ENCODE results near the gene MBD3L5. TPM values are rescaled to one million over a fixed set of nuclear protein-coding genes. Genes with fewer than 3 reads are reported as not detected.

Gene MBD3L5
- total RNA-seq, 1 experiment from 2014 or later: not detected

DNA sequence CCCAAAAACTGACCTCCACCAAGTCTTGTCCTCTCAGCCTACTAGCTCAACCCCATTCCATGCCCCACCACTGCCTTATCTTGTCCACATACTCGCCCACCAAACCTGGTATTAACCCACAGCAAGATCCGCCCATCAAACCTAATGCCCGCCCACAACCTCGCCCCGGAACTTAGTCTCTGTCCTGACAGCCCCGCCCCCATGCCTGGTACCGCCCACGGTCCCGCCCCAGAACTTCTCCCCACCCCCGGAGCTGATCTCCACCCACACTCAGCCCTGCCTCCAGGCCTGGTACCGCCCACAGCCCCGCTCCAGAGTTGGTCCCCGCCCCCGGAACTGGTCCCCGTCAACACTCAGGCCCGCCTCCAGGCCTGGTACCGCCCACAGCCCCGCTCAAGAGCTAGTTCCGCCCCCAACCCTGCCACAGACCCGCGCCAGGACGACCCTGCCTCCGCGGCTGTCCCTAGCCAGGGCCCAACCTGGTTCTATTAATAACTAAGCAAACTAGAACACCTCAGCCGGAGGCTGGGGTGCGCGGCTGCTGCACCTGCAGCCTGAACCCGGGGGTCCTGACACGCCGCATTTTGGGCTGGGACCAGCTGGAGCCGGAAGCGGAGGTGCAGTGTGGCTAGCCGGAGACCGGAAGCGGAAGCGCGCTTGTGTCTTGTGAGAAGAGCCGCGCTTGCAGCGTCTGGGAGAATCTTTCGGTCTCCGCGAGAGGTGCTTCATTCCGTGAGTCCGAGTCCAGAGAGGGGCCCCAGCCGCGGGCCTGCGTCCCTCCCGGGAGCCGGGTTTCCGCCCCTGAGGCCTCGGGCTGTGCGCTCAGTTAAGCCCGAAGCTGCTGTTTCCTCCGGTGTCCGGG is 38.9 kb downstream of the MBD3L5 start, which contains the start of gene ZNF557:
ZNF557 (plus strand) TSS at position 662 of the 862 bp plus-strand sequence. CDS start 5,372 bp downstream, outside the sequence.
- DNase-seq: peak; percentile 100
- Histone ChIP-seq H3K4me3 (peak within 1 kb of the TSS; percentile 90), H3K9me3 (peaks cover 12% of the 10 kb centered on the region), H3K27me3 (no peaks in the 10 kb centered on the region), H3K36me3 (peaks cover 44% of the 10 kb centered on the region)

GRCh38 chr19:7069904-7070226 is 39.5 kb downstream of the MBD3L5 start:
- Histone ChIP-seq H3K9me3 (peaks cover 13% of the 10 kb centered on the region), H3K36me3 (peaks cover 47% of the 10 kb centered on the region), H3K27me3 (no peaks in the 10 kb centered on the region), H3K4me3 (peak overlapping the region; percentile 90)
- peak; percentile 31 for DNase-seq

DNA sequence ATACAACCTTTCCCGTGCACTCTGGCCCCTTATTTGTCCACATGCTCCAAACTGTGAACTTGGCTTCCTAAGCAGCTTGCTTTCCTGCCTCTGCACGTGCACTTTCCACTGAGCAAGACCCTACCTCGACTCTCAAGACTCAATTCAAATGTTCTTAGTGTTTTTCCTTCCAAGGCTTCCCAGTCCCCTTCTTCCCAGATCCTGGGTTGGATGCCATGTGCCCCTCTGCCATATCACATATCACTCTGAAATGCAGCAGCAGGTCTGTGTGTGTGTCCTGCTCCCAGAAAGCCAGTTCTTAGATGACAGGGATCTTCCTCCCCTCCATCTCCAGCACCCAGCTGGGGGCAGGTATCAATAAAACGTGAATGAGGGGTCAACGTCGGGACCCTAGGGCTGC is 42.2 kb downstream of the MBD3L5 start:
- DNase-seq: no peak
- H3K36me3 ChIP-seq: peaks cover 74% of the 10 kb centered on the region

GRCh38 chr19:7074705-7075282 is 44.4 kb downstream of the MBD3L5 start:
- H3K36me3 ChIP-seq: peaks cover 92% of the 10 kb centered on the region
- peaks cover 49% of the 10 kb centered on the region for H3K9me3 ChIP-seq
- H3K27me3 ChIP-seq: no peaks in the 10 kb centered on the region
- peak; percentile 11 for DNase-seq
- H3K4me3 ChIP-seq: no peak overlapping the region

More for the DNA sequence above, 42.2 kb downstream of the MBD3L5 start:
- Histone ChIP-seq H3K27me3 (no peaks in the 10 kb centered on the region), H3K4me3 (no peak overlapping the region), H3K9me3 (peaks cover 29% of the 10 kb centered on the region)

GRCh38 chr19:7076151-7076550 is 45.8 kb downstream of the MBD3L5 start:
- no peak for DNase-seq
- Histone ChIP-seq H3K4me3 (no peak overlapping the region), H3K27me3 (no peaks in the 10 kb centered on the region), H3K36me3 (peaks cover 94% of the 10 kb centered on the region), H3K9me3 (peaks cover 58% of the 10 kb centered on the region)

DNA sequence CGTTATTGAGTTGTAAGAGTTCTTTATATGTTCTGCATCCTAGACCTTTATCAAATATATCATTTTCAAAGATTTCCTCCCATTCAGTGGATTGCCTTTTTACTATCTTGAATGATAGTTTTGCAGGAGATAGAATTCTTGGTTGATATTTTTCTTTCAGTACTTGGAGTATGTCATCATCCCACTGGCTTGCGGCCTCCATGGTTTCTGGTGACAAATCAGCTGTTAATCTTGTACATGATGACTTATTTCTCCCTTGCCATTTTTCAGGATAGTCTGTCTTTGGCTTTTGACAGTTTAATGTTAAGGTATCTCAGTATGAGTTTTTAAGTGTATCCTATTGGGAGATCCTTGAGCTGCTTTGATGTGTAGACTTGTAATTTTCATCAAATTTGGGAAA is 47.6 kb downstream of the MBD3L5 start:
- Histone ChIP-seq H3K36me3 (peaks cover 97% of the 10 kb centered on the region), H3K4me3 (no peak overlapping the region), H3K9me3 (peaks cover 72% of the 10 kb centered on the region), H3K27me3 (no peaks in the 10 kb centered on the region)
- no peak for DNase-seq

Other genes starting within 250 kb of the MBD3L5 start
- 17.3 and 17.8 TPM in 2 replicates for gene ADGRE1, start 143.0 kb upstream of the MBD3L5 start, total RNA-seq (2014; rRNA removed; shearing (Covaris generic); ENCODE audit: low replicate concordance)
- gene MBD3L2B, start 9.1 kb upstream of the MBD3L5 start, total RNA-seq (2014; rRNA removed; shearing (Covaris generic); ENCODE audit: low replicate concordance): not detected in 2 replicates
- not detected in 2 replicates for gene MBD3L4, start 9.6 kb downstream of the MBD3L5 start, total RNA-seq (2014; rRNA removed; shearing (Covaris generic); ENCODE audit: low replicate concordance)
- gene MBD3L2, start 18.7 kb downstream of the MBD3L5 start, total RNA-seq (2014; rRNA removed; shearing (Covaris generic); ENCODE audit: low replicate concordance): not detected in 2 replicates
- gene MBD3L3, start 28.1 kb downstream of the MBD3L5 start, total RNA-seq (2014; rRNA removed; shearing (Covaris generic); ENCODE audit: low replicate concordance): not detected in 2 replicates
- 8.7 and 13.1 TPM in 2 replicates for gene ZNF557, start 39.1 kb downstream of the MBD3L5 start, total RNA-seq (2014; rRNA removed; shearing (Covaris generic); ENCODE audit: low replicate concordance)